MM.1S (cell line): Measurements from ENCODE around the gene METTL18.

Source experiments
- EZH2 ChIP-seq: fragments of 300-600 bp; sonication (generic); optimal IDR thresholded peaks from 2 replicates; pipeline ENCODE3; 2017; ENCODE audit warnings: low read depth, mild to moderate bottlenecking, antibody characterized with exemption, low read length, mixed read lengths
- EZH2phosphoT487 ChIP-seq: fragments of 300-600 bp; sonication (generic); IDR thresholded peaks from 2 replicates; pipeline ENCODE4 v1.6.1; 2018; ENCODE audit warnings: antibody characterized with exemption, low read length
- TF ChIP-seq, protein P1 (sequence below): fragments of 300-600 bp; sonication (generic); IDR thresholded peaks from 2 replicates; pipeline ENCODE4 v1.5.1; 2016; ENCODE audit warnings: antibody characterized with exemption, low read length, mixed read lengths

DNA sequence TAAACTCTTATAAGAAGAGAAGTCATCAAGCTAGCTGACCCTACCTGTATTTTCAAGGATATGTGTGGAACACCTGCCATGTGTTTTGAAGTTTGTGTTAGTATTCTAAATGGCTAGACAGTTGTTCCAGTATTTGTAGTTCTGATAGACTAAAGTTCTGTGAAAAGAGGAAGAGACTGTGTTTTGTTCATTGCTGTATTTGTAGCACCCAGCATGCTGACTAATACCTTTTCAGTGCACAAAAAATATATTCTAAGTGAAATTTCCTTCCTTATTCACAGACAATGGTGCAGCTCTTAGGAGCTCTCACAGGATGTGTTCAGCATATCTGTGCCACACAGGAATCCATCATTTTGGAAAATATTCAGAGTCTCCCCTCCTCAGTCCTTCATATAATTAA lies 8.2 kb upstream of the METTL18 start:
- TF ChIP-seq, protein P1, sequence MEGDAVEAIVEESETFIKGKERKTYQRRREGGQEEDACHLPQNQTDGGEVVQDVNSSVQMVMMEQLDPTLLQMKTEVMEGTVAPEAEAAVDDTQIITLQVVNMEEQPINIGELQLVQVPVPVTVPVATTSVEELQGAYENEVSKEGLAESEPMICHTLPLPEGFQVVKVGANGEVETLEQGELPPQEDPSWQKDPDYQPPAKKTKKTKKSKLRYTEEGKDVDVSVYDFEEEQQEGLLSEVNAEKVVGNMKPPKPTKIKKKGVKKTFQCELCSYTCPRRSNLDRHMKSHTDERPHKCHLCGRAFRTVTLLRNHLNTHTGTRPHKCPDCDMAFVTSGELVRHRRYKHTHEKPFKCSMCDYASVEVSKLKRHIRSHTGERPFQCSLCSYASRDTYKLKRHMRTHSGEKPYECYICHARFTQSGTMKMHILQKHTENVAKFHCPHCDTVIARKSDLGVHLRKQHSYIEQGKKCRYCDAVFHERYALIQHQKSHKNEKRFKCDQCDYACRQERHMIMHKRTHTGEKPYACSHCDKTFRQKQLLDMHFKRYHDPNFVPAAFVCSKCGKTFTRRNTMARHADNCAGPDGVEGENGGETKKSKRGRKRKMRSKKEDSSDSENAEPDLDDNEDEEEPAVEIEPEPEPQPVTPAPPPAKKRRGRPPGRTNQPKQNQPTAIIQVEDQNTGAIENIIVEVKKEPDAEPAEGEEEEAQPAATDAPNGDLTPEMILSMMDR = no peak
- no peak for TF ChIP-seq EZH2
- no peak for TF ChIP-seq EZH2phosphoT487
